Measurements from ENCODE around the gene FIGNL2. TPM values are rescaled to one million over a fixed set of nuclear protein-coding genes. Genes with fewer than 3 reads are reported as not detected.

Gene FIGNL2
- total RNA-seq, 1 experiment from 2014 or later, result 0.27 TPM

GRCh38 chr12:51867796-51868428 is 19.4 kb upstream of the FIGNL2 start:
- Histone ChIP-seq H3K27ac (ENCODE audit: low read depth, low read length) (no peak overlapping the region), H3K4me3 (replicated peaks in 1 of 2; ENCODE audit: low read depth in 1 of 2, low read length in 2 of 2) (no peak overlapping the region), H3K9me3 (ENCODE audit: control insufficient read depth in 1 of 2, insufficient read depth in 1 of 2, low read depth in 1 of 2, low read length in 2 of 2) (no peaks in the 10 kb centered on the region), H3K36me3 (ENCODE audit: control insufficient read depth in 1 of 2, insufficient read depth in 2 of 2, low read length in 2 of 2) (no peaks in the 10 kb centered on the region), H3K79me2 (ENCODE audit: insufficient read depth, low read length) (no peaks in the 10 kb centered on the region), H3K4me2 (ENCODE audit: low read length) (no peak overlapping the region), H4K20me1 (ENCODE audit: insufficient read depth) (no peaks in the 10 kb centered on the region), H3K9me2 (ENCODE audit: insufficient read depth) (no peaks in the 10 kb centered on the region), H3K27me3 (ENCODE audit: insufficient read depth, low read length) (no peaks in the 10 kb centered on the region), H3K4me1 (ENCODE audit: control insufficient read depth in 1 of 2, insufficient read depth in 2 of 2, low read length in 2 of 2) (peaks cover 0 to 6% of the 10 kb centered on the region in 2 experiments; a peak in 1 of 4 replicates), H3K9ac (ENCODE audit: low read length) (no peak overlapping the region), H2AFZ (ENCODE audit: low read depth, low read length, poor library complexity, severe bottlenecking) (no peak overlapping the region)
- BruUV-seq (replicated peaks), result no TSS peak
- no peak for DNase-seq (ENCODE audit: low read depth, low spot score)
- intact Hi-C loops (cut with micrococcal nuclease), result no loop called here
- no peak for ATAC-seq
- ChIA-PET CTCF (no interaction called here), POLR2A (no interaction called here), RAD21 (ENCODE audit: low non-redundant PET in 1 of 2, low total read pairs in 2 of 2, uncharacterized antibody in 2 of 2, unreplicated experiment in 2 of 2) (no interaction called here)
- TF ChIP-seq EZH2phosphoT487 (IDR thresholded peaks at IDR 0.05; ENCODE audit: borderline replicate concordance), result no peak
- TF ChIP-seq CTCF (IDR thresholded peaks at IDR 0.05 in 2 of 3, conservative IDR thresholded peaks at IDR 0.05 in 1 of 3; ENCODE audit: borderline replicate concordance in 1 of 3, insufficient read depth in 1 of 3, low read depth in 2 of 3, low read length in 2 of 3), result no peak
- no peak for TF ChIP-seq EZH2 (IDR thresholded peaks at IDR 0.05)
- no peak for TF ChIP-seq SIN3A (IDR thresholded peaks at IDR 0.05; ENCODE audit: low read depth)
- TF ChIP-seq REST (IDR thresholded peaks at IDR 0.05; ENCODE audit: low read depth), result no peak
- no peak for TF ChIP-seq SP1 (IDR thresholded peaks at IDR 0.05; ENCODE audit: low read depth)
- no peak for TF ChIP-seq ZNF274 (IDR thresholded peaks at IDR 0.05; ENCODE audit: low read depth, low read length)
- TF ChIP-seq FOSL1 (IDR thresholded peaks at IDR 0.05; ENCODE audit: low read depth), result no peak
- TF ChIP-seq CEBPB (IDR thresholded peaks at IDR 0.05; ENCODE audit: low read depth), result no peak
- no peak for TF ChIP-seq POLR2AphosphoS5 (IDR thresholded peaks at IDR 0.05; ENCODE audit: low read depth, low read length)
